Smooth muscle cell (in vitro differentiated cells): ENCODE data around the gene CTSO. TPM values are rescaled to one million over a fixed set of nuclear protein-coding genes. Genes with fewer than 3 reads are reported as not detected.

Experiments used
- DNase-seq: peaks from one replicate; lab custom pipeline; 2025; ENCODE audit not compliant: unreplicated experiment; lab: John Stamatoyannopoulos, UW
- H2AFZ ChIP-seq: fragments of 200-600 bp; sonication (generic); 2 replicates; pipeline ENCODE4 v1.6.0; 2016; ENCODE audit warnings: antibody characterized with exemption, low read depth, mild to moderate bottlenecking
- H3F3A ChIP-seq: fragments of 200-600 bp; sonication (generic); 2 replicates; pipeline ENCODE4 v1.6.0; 2017; ENCODE audit warnings: antibody characterized with exemption, low read depth
- H3K27ac ChIP-seq: fragments of 200-600 bp; sonication (generic); 2 replicates; pipeline ENCODE4 v1.5.1; 2016; ENCODE audit warnings: low read depth, mild to moderate bottlenecking
- H3K27me3 ChIP-seq: fragments of 200-600 bp; sonication (generic); 2 replicates; pipeline ENCODE4 v1.6.1; 2016; ENCODE audit warnings: low read depth, mild to moderate bottlenecking
- H3K36me3 ChIP-seq: fragments of 200-600 bp; sonication (generic); 2 replicates; pipeline ENCODE4 v1.5.1; 2016; ENCODE audit warnings: low read depth
- H3K4me1 ChIP-seq: fragments of 200-600 bp; sonication (generic); 2 replicates; pipeline ENCODE4 v1.5.1; 2016; ENCODE audit warnings: low read depth
- H3K4me2 ChIP-seq: fragments of 200-600 bp; sonication (generic); 2 replicates; pipeline ENCODE4 v1.6.0; 2016; ENCODE audit warnings: mild to moderate bottlenecking
- H3K4me3 ChIP-seq: fragments of 200-600 bp; sonication (generic); 2 replicates; pipeline ENCODE4 v1.5.1; 2016; ENCODE audit warnings: mild to moderate bottlenecking
- H3K79me2 ChIP-seq: fragments of 200-600 bp; sonication (generic); 2 replicates; pipeline ENCODE4 v1.6.0; 2016; ENCODE audit warnings: low read depth, mild to moderate bottlenecking
- H3K9ac ChIP-seq: fragments of 200-600 bp; sonication (generic); 2 replicates; pipeline ENCODE4 v1.6.0; 2016; ENCODE audit warnings: low read depth
- H3K9me3 ChIP-seq: fragments of 200-600 bp; sonication (generic); replicated peaks from 2 replicates; pipeline ENCODE4 v1.5.1; 2016; ENCODE audit warnings: low read depth
- H4K20me1 ChIP-seq: fragments of 200-600 bp; sonication (generic); 2 replicates; pipeline ENCODE4 v1.6.0; 2016; ENCODE audit warnings: low read depth
- WGBS: methylation state at CpG from one replicate; pipeline ENCODE4 v1.1.7; 2016; ENCODE audit warnings: low lambda C conversion rate; 5-methylcytosine and 5-hydroxymethylcytosine counted together
- polyA plus RNA-seq: library from polyadenylated mRNA; unstranded; fragments of >200 nt; fragmentation: Nextera tagmentation; extraction: Ambion mirVana; gene quantifications from 2 replicates; pipeline ENCODE4 v1.2.1, GENCODE V29; 2016
- total RNA-seq: library from RNA; depleted of rRNA; stranded (reverse); fragments of >200 nt; gene quantifications from 2 replicates; pipeline ENCODE4 v1.2.3, GENCODE V29; 2014
- TF ChIP-seq, protein P1 (sequence below): fragments of 200-600 bp; sonication (generic); IDR thresholded peaks from 2 replicates; pipeline ENCODE4 v1.5.1; 2017; ENCODE audit warnings: borderline replicate concordance, mild to moderate bottlenecking, antibody characterized with exemption; ENCODE audit not compliant: insufficient read depth, poor library complexity, severe bottlenecking

The CTSO gene
- total and polyA plus RNA-seq, 2 experiments from 2014 or later = 15.4 to 19.2 TPM

DNA sequence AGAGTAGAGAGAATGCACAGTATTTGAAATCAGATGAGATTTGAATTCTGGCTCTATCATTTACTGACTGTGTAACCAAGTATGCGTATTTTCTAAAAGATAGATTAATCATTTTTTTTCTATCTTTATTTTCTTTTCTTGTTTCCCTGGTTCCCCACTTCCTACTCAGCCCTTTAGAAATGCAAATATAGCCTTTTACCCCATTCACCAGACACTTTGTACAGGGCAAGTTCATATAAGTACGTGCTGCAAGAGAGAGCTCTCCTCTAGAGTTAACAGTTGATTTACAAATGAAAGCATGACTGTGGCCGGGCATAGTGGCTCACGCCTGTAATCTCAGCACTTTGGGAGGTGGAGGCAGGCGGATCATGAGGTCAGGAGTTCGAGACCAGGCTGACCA is 68.0 kb downstream of the CTSO start:
- H3K4me3 ChIP-seq = no peak overlapping the region
- no peak for DNase-seq
- no peaks in the 10 kb centered on the region for H3K27me3 ChIP-seq
- no peak overlapping the region for H3K4me2 ChIP-seq
- H3K9ac ChIP-seq = no peak overlapping the region
- peaks cover 11% of the 10 kb centered on the region for H3F3A ChIP-seq
- no peaks in the 10 kb centered on the region for H3K36me3 ChIP-seq
- peaks cover 7% of the 10 kb centered on the region for H3K4me1 ChIP-seq
- TF ChIP-seq, protein P1, sequence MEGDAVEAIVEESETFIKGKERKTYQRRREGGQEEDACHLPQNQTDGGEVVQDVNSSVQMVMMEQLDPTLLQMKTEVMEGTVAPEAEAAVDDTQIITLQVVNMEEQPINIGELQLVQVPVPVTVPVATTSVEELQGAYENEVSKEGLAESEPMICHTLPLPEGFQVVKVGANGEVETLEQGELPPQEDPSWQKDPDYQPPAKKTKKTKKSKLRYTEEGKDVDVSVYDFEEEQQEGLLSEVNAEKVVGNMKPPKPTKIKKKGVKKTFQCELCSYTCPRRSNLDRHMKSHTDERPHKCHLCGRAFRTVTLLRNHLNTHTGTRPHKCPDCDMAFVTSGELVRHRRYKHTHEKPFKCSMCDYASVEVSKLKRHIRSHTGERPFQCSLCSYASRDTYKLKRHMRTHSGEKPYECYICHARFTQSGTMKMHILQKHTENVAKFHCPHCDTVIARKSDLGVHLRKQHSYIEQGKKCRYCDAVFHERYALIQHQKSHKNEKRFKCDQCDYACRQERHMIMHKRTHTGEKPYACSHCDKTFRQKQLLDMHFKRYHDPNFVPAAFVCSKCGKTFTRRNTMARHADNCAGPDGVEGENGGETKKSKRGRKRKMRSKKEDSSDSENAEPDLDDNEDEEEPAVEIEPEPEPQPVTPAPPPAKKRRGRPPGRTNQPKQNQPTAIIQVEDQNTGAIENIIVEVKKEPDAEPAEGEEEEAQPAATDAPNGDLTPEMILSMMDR = no peak
- H3K79me2 ChIP-seq = no peaks in the 10 kb centered on the region
- no peak overlapping the region for H2AFZ ChIP-seq
- no peak overlapping the region for H3K27ac ChIP-seq
- WGBS = 84% methylated on average over 6 of the region's 6 CpGs
- no peaks in the 10 kb centered on the region for H4K20me1 ChIP-seq
- no peaks in the 10 kb centered on the region for H3K9me3 ChIP-seq

DNA sequence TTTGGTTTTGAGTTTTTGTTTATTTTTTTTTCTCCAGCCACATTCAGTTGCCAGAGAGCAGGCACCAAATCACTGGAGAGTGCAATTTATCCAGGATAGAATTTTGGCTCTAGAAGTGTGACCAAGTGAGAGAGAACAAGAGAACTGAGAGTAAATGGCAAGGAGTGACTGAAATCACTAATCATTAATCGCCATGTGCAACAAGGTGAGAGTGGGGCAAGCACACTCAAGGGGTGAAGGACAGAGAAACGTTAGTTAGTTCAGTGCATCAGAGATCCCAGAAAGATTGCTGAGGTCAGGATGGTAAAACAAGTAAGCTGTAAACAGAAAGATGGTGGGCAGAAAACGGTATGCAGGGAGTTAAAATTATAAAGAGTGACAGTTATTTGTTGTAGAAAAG is 69.8 kb downstream of the CTSO start:
- H3K4me1 ChIP-seq = peaks cover 4% of the 10 kb centered on the region
- H3K36me3 ChIP-seq = no peaks in the 10 kb centered on the region
- no peak overlapping the region for H3K4me3 ChIP-seq
- no peak overlapping the region for H2AFZ ChIP-seq
- H3K27ac ChIP-seq = no peak overlapping the region
- peaks cover 1% of the 10 kb centered on the region for H3F3A ChIP-seq
- H4K20me1 ChIP-seq = no peaks in the 10 kb centered on the region
- TF ChIP-seq, protein P1 = no peak
- H3K9ac ChIP-seq = no peak overlapping the region
- no peaks in the 10 kb centered on the region for H3K27me3 ChIP-seq
- DNase-seq = no peak
- no peaks in the 10 kb centered on the region for H3K9me3 ChIP-seq
- H3K79me2 ChIP-seq = no peaks in the 10 kb centered on the region
- 95% methylated on average over 3 of the region's 3 CpGs for WGBS
- H3K4me2 ChIP-seq = no peak overlapping the region

DNA sequence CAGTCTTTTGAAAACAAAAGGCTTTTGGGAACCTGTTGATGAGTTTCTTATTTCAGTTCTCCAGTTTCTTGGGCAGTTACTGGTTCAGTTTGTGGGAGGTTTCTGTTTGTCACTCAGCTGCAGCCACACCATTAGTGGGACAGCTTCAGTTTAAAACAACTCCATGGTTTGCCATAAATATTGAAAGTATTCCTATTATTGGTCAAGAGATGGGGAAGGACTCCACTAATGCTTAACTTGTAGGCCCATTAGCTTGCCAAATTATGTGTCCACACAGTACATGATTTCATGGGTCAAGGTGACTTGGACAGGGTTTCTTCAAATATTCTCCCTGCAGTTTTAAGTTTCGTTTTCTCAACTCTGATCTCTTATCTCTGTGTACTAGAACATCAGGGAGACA is 72.1 kb downstream of the CTSO start:
- no peaks in the 10 kb centered on the region for H3K79me2 ChIP-seq
- H3K4me2 ChIP-seq = no peak overlapping the region
- H3K27me3 ChIP-seq = no peaks in the 10 kb centered on the region
- H2AFZ ChIP-seq = no peak overlapping the region
- H3K4me3 ChIP-seq = no peak overlapping the region
- no peak for DNase-seq
- H3F3A ChIP-seq = no peaks in the 10 kb centered on the region
- TF ChIP-seq, protein P1 = no peak
- H3K36me3 ChIP-seq = no peaks in the 10 kb centered on the region
- no peak overlapping the region for H3K27ac ChIP-seq
- WGBS = 95% methylated on average over 1 of the region's 1 CpG
- no peaks in the 10 kb centered on the region for H4K20me1 ChIP-seq
- H3K9ac ChIP-seq = no peak overlapping the region
- no peaks in the 10 kb centered on the region for H3K4me1 ChIP-seq
- no peaks in the 10 kb centered on the region for H3K9me3 ChIP-seq

DNA sequence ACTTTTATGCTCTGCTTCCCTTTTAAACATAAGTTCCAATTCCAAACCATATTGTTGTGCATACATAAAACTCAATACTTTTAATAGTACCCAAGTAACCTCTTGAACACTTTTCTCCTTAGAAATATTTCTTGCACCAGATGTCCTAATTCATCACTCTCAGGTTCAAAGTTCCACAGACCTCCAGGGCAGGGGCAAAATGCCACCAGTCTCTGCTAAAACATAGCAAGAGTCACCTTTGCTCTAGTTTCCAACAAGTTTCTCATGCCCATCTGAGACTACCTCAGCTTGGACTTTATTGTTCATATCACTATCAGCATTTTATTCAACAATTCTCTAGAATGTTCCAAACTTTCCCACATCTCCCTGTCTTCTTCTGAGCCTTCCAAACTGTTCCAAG is 73.9 kb downstream of the CTSO start:
- H3K9me3 ChIP-seq = peaks cover 8% of the 10 kb centered on the region
- no peak overlapping the region for H3K9ac ChIP-seq
- DNase-seq = no peak
- no peaks in the 10 kb centered on the region for H3K27me3 ChIP-seq
- no peak overlapping the region for H3K4me2 ChIP-seq
- H3K4me3 ChIP-seq = no peak overlapping the region
- H3K36me3 ChIP-seq = no peaks in the 10 kb centered on the region
- no peaks in the 10 kb centered on the region for H3K4me1 ChIP-seq
- H3K79me2 ChIP-seq = no peaks in the 10 kb centered on the region
- TF ChIP-seq, protein P1 = no peak
- no peak overlapping the region for H2AFZ ChIP-seq
- no peaks in the 10 kb centered on the region for H3F3A ChIP-seq
- no peak overlapping the region for H3K27ac ChIP-seq
- no peaks in the 10 kb centered on the region for H4K20me1 ChIP-seq
